A549 (cell line): Measurements from ENCODE around the gene ATP6V0A4. TPM values are rescaled to one million over a fixed set of nuclear protein-coding genes. Genes with fewer than 3 reads are reported as not detected.

Source experiments
- ATAC-seq, 2 experiments: fragments of 200-7000 bp in 1 of 2; fragments of >200 bp in 1 of 2; cut with Nextera tagmentation in 1 of 2; cut with Tn5 transposase in 1 of 2; 3 replicates each; pipeline versions ENCODE4 v1.8.0 to v1.9.1; 2018 to 2020; ENCODE audit warnings: mild to moderate bottlenecking in 1 of 2, moderate library complexity in 1 of 2
- CTCF ChIA-PET: fragments of 300-600 bp; sonication (Branson Sonifier 250); formaldehyde crosslinking; extraction: SDS; loops from one replicate; lab custom pipeline; 2021; ENCODE audit warnings: antibody characterized with exemption, inconsistent platforms; lab: Yijun Ruan, JAX
- POLR2A ChIA-PET: fragments of 350-600 bp; formaldehyde crosslinking; extraction: SDS; loops from one replicate; lab custom pipeline; 2021; ENCODE audit warnings: antibody characterized with exemption, inconsistent platforms; lab: Yijun Ruan, JAX
- DNase-seq, 2 experiments: peaks; one replicate each; pipeline versions ENCODE4 v3.0.0 to v3.0.0-alpha.2; 2011 to 2016; ENCODE audit warnings: low read depth in 1 of 2, low spot score in 1 of 2
- FAIRE-seq: peaks from 2 replicates; lab custom pipeline; 2011; peaks lifted over from hg19 to GRCh38; lab: Jason Lieb, UNC
- H3K27ac ChIP-seq, 2 experiments: fragments of >200 bp; sonication (Bioruptor Twin); formaldehyde crosslinking; 3 replicates each; pipeline ENCODE4 v1.5.1; 2016 to 2017
- H3K4me1 ChIP-seq: fragments of >200 bp; sonication (Bioruptor Twin); formaldehyde crosslinking; 3 replicates; pipeline ENCODE4 v1.6.1; 2016
- H3K4me2 ChIP-seq: fragments of >200 bp; sonication (Bioruptor Twin); formaldehyde crosslinking; 3 replicates; pipeline ENCODE4 v1.6.1; 2016
- H3K4me3 ChIP-seq: fragments of >200 bp; sonication (Bioruptor Twin); formaldehyde crosslinking; 3 replicates; pipeline ENCODE4 v1.5.1; 2016
- H3K9me3 ChIP-seq: fragments of >200 bp; sonication (Bioruptor Twin); formaldehyde crosslinking; 3 replicates; pipeline ENCODE4 v1.6.1; 2016
- CEBPB ChIP-seq, 2 experiments: fragments of >200 bp in 1 of 2; sonication (Bioruptor Twin) in 1 of 2; formaldehyde crosslinking in 1 of 2; IDR thresholded peaks; 2 replicates each; pipeline ENCODE4 v1.6.1; 2012 to 2016
- FOXS1 ChIP-seq: fragments of 250-450 bp; sonication (Bioruptor Pico); IDR thresholded peaks from 2 replicates; pipeline ENCODE4 v1.5.0; 2020; ENCODE audit warnings: mild to moderate bottlenecking, moderate library complexity
- HDAC2 ChIP-seq: fragments of 200-600 bp; sonication (generic); IDR thresholded peaks from 2 replicates; pipeline ENCODE4 v1.6.1; 2016
- HEYL ChIP-seq: fragments of 250-450 bp; sonication (Bioruptor Pico); IDR thresholded peaks from 2 replicates; pipeline ENCODE4 v1.8.0; 2021; ENCODE audit warnings: mild to moderate bottlenecking, moderate library complexity
- HMGXB4 ChIP-seq: fragments of 250-450 bp; sonication (Bioruptor Pico); IDR thresholded peaks from 2 replicates; pipeline ENCODE4 v1.5.0; 2021; ENCODE audit warnings: mild to moderate bottlenecking, moderate library complexity, borderline replicate concordance
- HOXB5 ChIP-seq: fragments of 250-450 bp; sonication (Bioruptor Pico); IDR thresholded peaks from 2 replicates; pipeline ENCODE4 v1.5.0; 2020; ENCODE audit warnings: mild to moderate bottlenecking, moderate library complexity
- JUN ChIP-seq, 2 experiments: fragments of >200 bp; sonication (Bioruptor Twin); formaldehyde crosslinking; IDR thresholded peaks; 2 replicates in 1 of 2; 3 replicates in 1 of 2; pipeline ENCODE4 v1.6.1; 2016 to 2017
- KDM5A ChIP-seq: fragments of 200-600 bp; sonication (generic); IDR thresholded peaks from 2 replicates; pipeline ENCODE4 v1.6.1; 2016; ENCODE audit warnings: antibody characterized with exemption, mild to moderate bottlenecking
- MAX ChIP-seq: IDR thresholded peaks from 2 replicates; pipeline ENCODE4 v1.6.1; 2012
- PHF8 ChIP-seq: fragments of 200-600 bp; sonication (generic); IDR thresholded peaks from 2 replicates; pipeline ENCODE4 v1.6.1; 2016; ENCODE audit warnings: low read depth, mild to moderate bottlenecking, antibody characterized with exemption, moderate library complexity, borderline replicate concordance
- POLR2A ChIP-seq: IDR thresholded peaks from 2 replicates; pipeline ENCODE4 v1.6.1; 2012; ENCODE audit warnings: mild to moderate bottlenecking, low read length
- RARB ChIP-seq: fragments of 250-450 bp; sonication (Bioruptor Pico); IDR thresholded peaks from 2 replicates; pipeline ENCODE4 v1.8.0; 2021; ENCODE audit warnings: mild to moderate bottlenecking, moderate library complexity
- REST ChIP-seq: fragments of 200-600 bp; sonication (generic); IDR thresholded peaks from 2 replicates; pipeline ENCODE4 v1.6.1; 2016; ENCODE audit warnings: antibody characterized with exemption, mild to moderate bottlenecking, moderate library complexity
- SMC3 ChIP-seq: fragments of >200 bp; sonication (Bioruptor Twin); formaldehyde crosslinking; IDR thresholded peaks from 3 replicates; pipeline ENCODE4 v1.6.1; 2018; ENCODE audit warnings: inconsistent platforms
- SREBF2 ChIP-seq: fragments of 450-650 bp; IDR thresholded peaks from 2 replicates; pipeline ENCODE4 v1.6.1; 2014; ENCODE audit warnings: mild to moderate bottlenecking, moderate library complexity
- TP53 ChIP-seq: fragments of 250-450 bp; sonication (Bioruptor Pico); IDR thresholded peaks from 2 replicates; pipeline ENCODE4 v1.5.0; 2021; ENCODE audit warnings: mild to moderate bottlenecking, moderate library complexity
- ZC3H11A ChIP-seq: fragments of 450-650 bp; IDR thresholded peaks from 2 replicates; pipeline ENCODE4 v1.6.1; 2014; ENCODE audit warnings: antibody characterized with exemption, mild to moderate bottlenecking
- ZNF302 ChIP-seq: fragments of 250-450 bp; sonication (Bioruptor Pico); IDR thresholded peaks from 2 replicates; pipeline ENCODE4 v1.9.0; 2021; ENCODE audit warnings: inconsistent platforms, mild to moderate bottlenecking, moderate library complexity
- WGBS: methylation state at CpG from one replicate; pipeline ENCODE4 v1.1.6; 2017; ENCODE audit errors: missing lambda C conversion rate; 5-methylcytosine and 5-hydroxymethylcytosine counted together
- polyA plus RNA-seq, 4 experiments: library from polyadenylated mRNA; depleted of rRNA in 3 of 4; stranded (reverse); fragments of >200 nt; fragmentation: RNase III in 1 of 4; extraction: RNeasy Plus Mini Kit Qiagen cat#74134 plus additional on column Dnase treatment in 1 of 4; gene quantifications; 2 replicates in 3 of 4; 3 replicates in 1 of 4; pipeline ENCODE4 v1.2.3, GENCODE V29; 2011 to 2017
- TF ChIP-seq, protein P1 (sequence below): fragments of 250-450 bp; sonication (Bioruptor Pico); IDR thresholded peaks from 2 replicates; pipeline ENCODE4 v1.5.0; 2020; ENCODE audit warnings: low read depth, mild to moderate bottlenecking, moderate library complexity
- TF ChIP-seq, protein P2 (sequence below): IDR thresholded peaks from 2 replicates; pipeline ENCODE4 v1.6.1; 2012

ATP6V0A4 gene
- polyA plus RNA-seq, 2 of the 4 experiments (the other 2 are of a cell fraction) = 0.09 to 0.25 TPM

- DNase-seq = no peak
- TF ChIP-seq HEYL (CRISPR knock-in tag) = no peak
- TF ChIP-seq SMC3 = no peak
- no peak for TF ChIP-seq MAX
- no peak for TF ChIP-seq KDM5A
- H3K4me2 ChIP-seq = no peak overlapping the region
- 58% methylated on average over 4 of the region's 4 CpGs for WGBS
- ChIA-PET POLR2A (no interaction called here), CTCF (no interaction called here)
- FAIRE-seq = no peak
- no peak overlapping the region for H3K27ac ChIP-seq
- no peak overlapping the region for H3K4me3 ChIP-seq
- H3K9me3 ChIP-seq = no peaks in the 10 kb centered on the region
- no peak for ATAC-seq
- H3K4me1 ChIP-seq = no peaks in the 10 kb centered on the region
Measured at GRCh38 chr7:138720286-138720685, 77.7 kb downstream of the ATP6V0A4 start.

DNA sequence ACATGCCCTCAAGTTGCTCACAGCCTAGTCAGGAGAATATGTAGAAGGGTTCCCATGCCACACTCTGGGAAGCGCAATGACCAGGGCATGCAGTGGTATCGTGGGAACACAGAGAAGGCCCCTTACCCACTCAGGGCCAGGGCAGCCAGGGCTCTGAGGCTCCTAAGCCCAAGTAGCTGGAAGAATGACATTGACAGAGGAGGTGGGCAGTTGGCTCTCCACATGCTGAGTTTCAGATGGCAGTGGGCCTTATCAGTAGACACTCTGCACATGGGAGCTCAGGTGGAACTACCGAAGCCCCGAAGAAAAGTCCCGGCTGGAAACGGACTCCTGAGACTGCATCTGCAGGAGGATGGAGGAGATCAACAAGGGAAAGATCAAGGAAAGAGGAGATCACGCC lies 81.1 kb downstream of the ATP6V0A4 start:
- Histone ChIP-seq H3K4me1 (no peaks in the 10 kb centered on the region), H3K27ac (no peak overlapping the region), H3K4me2 (no peak overlapping the region), H3K9me3 (no peaks in the 10 kb centered on the region), H3K4me3 (no peak overlapping the region)
- ChIA-PET CTCF (interaction anchor here (0.6 to 1.2 kb wide), 2 partner anchors 14 to 63 kb away, joined by 3 to 6 read pairs; no protein-coding TSS in a partner anchor), POLR2A (no interaction called here)
- DNase-seq (no peak), ATAC-seq (no peak), FAIRE-seq (no peak)
- TF ChIP-seq, protein P1, sequence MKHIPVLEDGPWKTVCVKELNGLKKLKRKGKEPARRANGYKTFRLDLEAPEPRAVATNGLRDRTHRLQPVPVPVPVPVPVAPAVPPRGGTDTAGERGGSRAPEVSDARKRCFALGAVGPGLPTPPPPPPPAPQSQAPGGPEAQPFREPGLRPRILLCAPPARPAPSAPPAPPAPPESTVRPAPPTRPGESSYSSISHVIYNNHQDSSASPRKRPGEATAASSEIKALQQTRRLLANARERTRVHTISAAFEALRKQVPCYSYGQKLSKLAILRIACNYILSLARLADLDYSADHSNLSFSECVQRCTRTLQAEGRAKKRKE (CRISPR knock-in tag) = no peak
- no peak for TF ChIP-seq REST
- no peak for TF ChIP-seq JUN (IDR thresholded peaks at IDR 0.05)
- TF ChIP-seq ZC3H11A = no peak
- no peak for TF ChIP-seq HDAC2
- TF ChIP-seq, protein P2, sequence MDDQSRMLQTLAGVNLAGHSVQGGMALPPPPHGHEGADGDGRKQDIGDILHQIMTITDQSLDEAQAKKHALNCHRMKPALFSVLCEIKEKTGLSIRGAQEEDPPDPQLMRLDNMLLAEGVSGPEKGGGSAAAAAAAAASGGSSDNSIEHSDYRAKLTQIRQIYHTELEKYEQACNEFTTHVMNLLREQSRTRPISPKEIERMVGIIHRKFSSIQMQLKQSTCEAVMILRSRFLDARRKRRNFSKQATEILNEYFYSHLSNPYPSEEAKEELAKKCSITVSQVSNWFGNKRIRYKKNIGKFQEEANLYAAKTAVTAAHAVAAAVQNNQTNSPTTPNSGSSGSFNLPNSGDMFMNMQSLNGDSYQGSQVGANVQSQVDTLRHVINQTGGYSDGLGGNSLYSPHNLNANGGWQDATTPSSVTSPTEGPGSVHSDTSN = no peak
- no peak for TF ChIP-seq PHF8
- TF ChIP-seq POLR2A = no peak
- no peak for TF ChIP-seq SREBF2
- TF ChIP-seq HOXB5 (CRISPR knock-in tag) = no peak
- no peak for TF ChIP-seq CEBPB (IDR thresholded peaks at IDR 0.05)
- TF ChIP-seq TP53 (CRISPR knock-in tag) = no peak
- no peak for TF ChIP-seq FOXS1 (CRISPR knock-in tag)
- TF ChIP-seq HMGXB4 (CRISPR knock-in tag) = no peak
- TF ChIP-seq RARB = no peak
- no peak for TF ChIP-seq ZNF302
- 79% methylated on average over 5 of the region's 7 CpGs for WGBS
